Common myeloid progenitor, CD34-positive (primary cell): ENCODE results near the gene IL1RAP.

ENCODE experiments used
- CTCF ChIA-PET: fragments of 350-600 bp; sonication (Branson Sonifier 250); formaldehyde crosslinking; loops from one replicate; lab custom pipeline; 2021; ENCODE audit warnings: antibody characterized with exemption; lab: Charles Lee
- POLR2A ChIA-PET: fragments of 350-600 bp; sonication (Branson Sonifier 250); formaldehyde crosslinking; loops from one replicate; lab custom pipeline; 2021; ENCODE audit warnings: antibody characterized with exemption; lab: Charles Lee
- DNase-seq, 3 donors: peaks; one replicate each; pipeline versions ENCODE4 v3.0.0 to v3.0.0-alpha.2; 2013
- H3K27ac ChIP-seq, 2 experiments: 1 replicate in 1 of 2; 2 replicates in 1 of 2; pipeline ENCODE4 v1.7.0; 2013; ENCODE audit warnings: inconsistent platforms in 2 of 2, low read length in 2 of 2, mild to moderate bottlenecking in 2 of 2, low read depth in 1 of 2, moderate library complexity in 1 of 2; ENCODE audit not compliant: severe bottlenecking in 2 of 2, insufficient read depth in 1 of 2, poor library complexity in 1 of 2
- H3K27me3 ChIP-seq, 5 experiments: replicated peaks in 2 of 5; 1 replicate in 3 of 5; 2 replicates in 2 of 5; pipeline versions ENCODE4 v1.6.1 to v1.7.0; 2013; ENCODE audit warnings: low read length in 4 of 5, mild to moderate bottlenecking in 2 of 5, moderate library complexity in 2 of 5, inconsistent platforms in 1 of 5; ENCODE audit not compliant: insufficient read depth in 5 of 5, control insufficient read depth in 4 of 5
- H3K36me3 ChIP-seq, 4 experiments: 1 replicate in 2 of 4; 2 replicates in 2 of 4; pipeline versions ENCODE4 v1.6.1 to v1.7.0; 2013; ENCODE audit warnings: low read length in 3 of 4, control low read depth in 1 of 4, mild to moderate bottlenecking in 1 of 4; ENCODE audit not compliant: control insufficient read depth in 4 of 4, insufficient read depth in 4 of 4
- H3K4me1 ChIP-seq, 4 experiments: 1 replicate in 3 of 4; 2 replicates in 1 of 4; pipeline versions ENCODE4 v1.6.1 to v1.7.1; 2013; ENCODE audit warnings: low read length in 3 of 4, mild to moderate bottlenecking in 3 of 4, control low read depth in 1 of 4, inconsistent platforms in 1 of 4, moderate library complexity in 1 of 4; ENCODE audit not compliant: control insufficient read depth in 4 of 4, insufficient read depth in 4 of 4; ENCODE audit errors: control extremely low read depth in 1 of 4
- H3K4me3 ChIP-seq, 7 experiments: 1 replicate in 4 of 7; 2 replicates in 3 of 7; pipeline versions ENCODE4 v1.5.1 to v1.7.0; 2013; ENCODE audit warnings: mild to moderate bottlenecking in 7 of 7, low read length in 6 of 7, moderate library complexity in 6 of 7, inconsistent platforms in 2 of 7, low read depth in 2 of 7, control low read depth in 1 of 7; ENCODE audit not compliant: insufficient read depth in 4 of 7, control insufficient read depth in 1 of 7; ENCODE audit errors: extremely low read depth in 1 of 7
- H3K9me3 ChIP-seq, 5 experiments: 1 replicate in 4 of 5; 2 replicates in 1 of 5; pipeline versions ENCODE4 v1.6.1 to v1.7.1; 2013; ENCODE audit warnings: low read length in 4 of 5, mild to moderate bottlenecking in 2 of 5, inconsistent platforms in 1 of 5, low read depth in 1 of 5, moderate library complexity in 1 of 5; ENCODE audit not compliant: control insufficient read depth in 4 of 5, insufficient read depth in 2 of 5; ENCODE audit errors: control extremely low read depth in 1 of 5
- WGBS: methylation state at CpG from one replicate; pipeline ENCODE4 v1.1.5; 2013; ENCODE audit not compliant: insufficient coverage; 5-methylcytosine and 5-hydroxymethylcytosine counted together

The IL1RAP gene

GRCh38 chr3:190690246-190690645 is 176.4 kb downstream of the IL1RAP start:
- H3K9me3 ChIP-seq, result peaks cover 0 to 1% (median 0%) of the 10 kb centered on the region in 5 experiments
- H3K27ac ChIP-seq, result no peak overlapping the region
- ChIA-PET CTCF (interaction anchor here (1.6 kb wide), 1 partner anchor 10 kb away, joined by 7 read pairs; no protein-coding TSS in a partner anchor), POLR2A (interaction anchor here (0.7 kb wide), 1 partner anchor 8 kb away, joined by 3 read pairs; no protein-coding TSS in a partner anchor)
- no peak overlapping the region for H3K4me3 ChIP-seq
- H3K4me1 ChIP-seq, result peaks cover 0 to 3% (median 0%) of the 10 kb centered on the region in 4 experiments
- H3K36me3 ChIP-seq, result no peaks in the 10 kb centered on the region
- peaks cover 0 to 3% (median 0%) of the 10 kb centered on the region in 5 experiments for H3K27me3 ChIP-seq
- no peak for DNase-seq
- 100% methylated on average over 1 of the region's 6 CpGs for WGBS

GRCh38 chr3:190692256-190692655 is 178.4 kb downstream of the IL1RAP start:
- CTCF ChIA-PET, result interaction anchor here (0.8 kb wide), 1 partner anchor 160 kb away, joined by 3 read pairs; no protein-coding TSS in a partner anchor

GRCh38 chr3:190694335-190695001 is 180.6 kb downstream of the IL1RAP start:
- H3K4me1 ChIP-seq, result peaks cover 0 to 11% (median 0%) of the 10 kb centered on the region in 4 experiments
- no peak overlapping the region for H3K27ac ChIP-seq
- POLR2A ChIA-PET, result no interaction called here
- CTCF ChIA-PET, result interaction anchor here (0.6 to 1.2 kb wide), 3 partner anchors 9 to 430 kb away, joined by 3 read pairs; no protein-coding TSS in a partner anchor
- no peak overlapping the region for H3K4me3 ChIP-seq
- 80% methylated on average over 1 of the region's 3 CpGs for WGBS
- peaks cover 0 to 13% (median 0%) of the 10 kb centered on the region in 5 experiments for H3K27me3 ChIP-seq
- no peak for DNase-seq
- H3K9me3 ChIP-seq, result no peaks in the 10 kb centered on the region
- no peaks in the 10 kb centered on the region for H3K36me3 ChIP-seq

More at GRCh38 chr3:190692256-190692655, 178.4 kb downstream of the IL1RAP start:
- no peak overlapping the region for H3K4me3 ChIP-seq
- H3K36me3 ChIP-seq, result no peaks in the 10 kb centered on the region
- peaks cover 0 to 1% (median 0%) of the 10 kb centered on the region in 5 experiments for H3K9me3 ChIP-seq
- H3K4me1 ChIP-seq, result peaks cover 0 to 11% (median 0%) of the 10 kb centered on the region in 4 experiments
- peak in 1 of 3 donors; percentile 18 for DNase-seq
- POLR2A ChIA-PET, result no interaction called here
- no peak overlapping the region for H3K27ac ChIP-seq
- peaks cover 0 to 6% (median 0%) of the 10 kb centered on the region in 5 experiments for H3K27me3 ChIP-seq

- Histone ChIP-seq H3K4me3 (no peak overlapping the region), H3K27me3 (peaks cover 0 to 18% (median 0%) of the 10 kb centered on the region in 5 experiments), H3K9me3 (no peaks in the 10 kb centered on the region), H3K27ac (no peak overlapping the region), H3K36me3 (no peaks in the 10 kb centered on the region), H3K4me1 (peaks cover 0 to 11% (median 0%) of the 10 kb centered on the region in 4 experiments)
- ChIA-PET POLR2A (no interaction called here), CTCF (interaction anchor here (0.6 to 1.2 kb wide), 3 partner anchors 8 to 431 kb away, joined by 3 read pairs; no protein-coding TSS in a partner anchor)
- no peak for DNase-seq
- WGBS, result no CpG with 5 or more reads among the region's 1 CpG
Observed at GRCh38 chr3:190695225-190695624, 181.3 kb downstream of the IL1RAP start.

GRCh38 chr3:190695994-190696393 is 182.1 kb downstream of the IL1RAP start:
- Histone ChIP-seq H3K27ac (no peak overlapping the region), H3K9me3 (no peaks in the 10 kb centered on the region), H3K4me3 (no peak overlapping the region), H3K4me1 (peaks cover 0 to 11% (median 0%) of the 10 kb centered on the region in 4 experiments), H3K27me3 (peaks cover 0 to 22% (median 5%) of the 10 kb centered on the region in 5 experiments), H3K36me3 (no peaks in the 10 kb centered on the region)
- CTCF ChIA-PET, result interaction anchor here (0.8 to 5.1 kb wide), 6 partner anchors 28 to 354 kb away, joined by 3 to 34 read pairs (median 3); partner anchors contain the start of gene IL1RAP
- DNase-seq, result no peak
- POLR2A ChIA-PET, result no interaction called here
- 100% methylated on average over 2 of the region's 5 CpGs for WGBS

- DNase-seq, result peak; percentile 51 to 67 (median 58)
- H3K9me3 ChIP-seq, result no peaks in the 10 kb centered on the region
- CTCF ChIA-PET, result interaction anchor here (0.6 to 5.1 kb wide), 23 partner anchors 13 to 736 kb away, joined by 3 to 34 read pairs (median 3); partner anchors contain the start of gene IL1RAP
Observed at GRCh38 chr3:190696777-190697501, 183.1 kb downstream of the IL1RAP start.

More at GRCh38 chr3:190696777-190697501, 183.1 kb downstream of the IL1RAP start:
- POLR2A ChIA-PET, result interaction anchor here (0.7 kb wide), 1 partner anchor 36 kb away, joined by 3 read pairs; no protein-coding TSS in a partner anchor
- Histone ChIP-seq H3K27me3 (peaks cover 0 to 24% (median 5%) of the 10 kb centered on the region in 5 experiments), H3K36me3 (no peaks in the 10 kb centered on the region), H3K4me3 (no peak overlapping the region), H3K4me1 (peaks cover 0 to 11% (median 0%) of the 10 kb centered on the region in 4 experiments), H3K27ac (no peak overlapping the region)
- 57% methylated on average over 5 of the region's 7 CpGs for WGBS
